ENCODE measurements around the gene SLAMF6. TPM values are rescaled to one million over a fixed set of nuclear protein-coding genes. Genes with fewer than 3 reads are reported as not detected.

The SLAMF6 gene
- total RNA-seq, 1 experiment from 2014 or later: not detected

- intact Hi-C loops (cut with micrococcal nuclease; ENCODE audit: unreplicated experiment): no loop called here
- Histone ChIP-seq H3K9me3 (ENCODE audit: control insufficient read depth, insufficient read depth, low read depth, low read length) (no peaks in the 10 kb centered on the region), H3K4me1 (ENCODE audit: control insufficient read depth, insufficient read depth, low read length) (no peaks in the 10 kb centered on the region), H3K27ac (ENCODE audit: low read length) (no peak overlapping the region), H3K27me3 (ENCODE audit: control insufficient read depth, insufficient read depth, low read length) (0 out of 2 replicates have a peak, but pooled peaks cover 2% of the 10 kb centered on the region), H3K4me3 (ENCODE audit: low read depth in 2 of 2, low read length in 2 of 2) (no peak overlapping the region), H3K36me3 (ENCODE audit: control insufficient read depth, insufficient read depth, low read length) (no peaks in the 10 kb centered on the region)
- in situ Hi-C loops (cut with HindIII; ENCODE audit: low pct_unique_long_range_greater_than_20kb, low sequenced_read_pairs): no loop called here
- no peak for TF ChIP-seq REST (IDR thresholded peaks at IDR 0.05; ENCODE audit: insufficient read depth in 1 of 2, low read depth in 2 of 2, low read length in 1 of 2)
- no peak for TF ChIP-seq TCF7L2 (IDR thresholded peaks at IDR 0.05; ENCODE audit: low read depth, low read length)
- no peak for TF ChIP-seq SIN3A (IDR thresholded peaks at IDR 0.05; ENCODE audit: borderline replicate concordance, insufficient read depth, low read depth, low read length)
- TF ChIP-seq, protein P1, sequence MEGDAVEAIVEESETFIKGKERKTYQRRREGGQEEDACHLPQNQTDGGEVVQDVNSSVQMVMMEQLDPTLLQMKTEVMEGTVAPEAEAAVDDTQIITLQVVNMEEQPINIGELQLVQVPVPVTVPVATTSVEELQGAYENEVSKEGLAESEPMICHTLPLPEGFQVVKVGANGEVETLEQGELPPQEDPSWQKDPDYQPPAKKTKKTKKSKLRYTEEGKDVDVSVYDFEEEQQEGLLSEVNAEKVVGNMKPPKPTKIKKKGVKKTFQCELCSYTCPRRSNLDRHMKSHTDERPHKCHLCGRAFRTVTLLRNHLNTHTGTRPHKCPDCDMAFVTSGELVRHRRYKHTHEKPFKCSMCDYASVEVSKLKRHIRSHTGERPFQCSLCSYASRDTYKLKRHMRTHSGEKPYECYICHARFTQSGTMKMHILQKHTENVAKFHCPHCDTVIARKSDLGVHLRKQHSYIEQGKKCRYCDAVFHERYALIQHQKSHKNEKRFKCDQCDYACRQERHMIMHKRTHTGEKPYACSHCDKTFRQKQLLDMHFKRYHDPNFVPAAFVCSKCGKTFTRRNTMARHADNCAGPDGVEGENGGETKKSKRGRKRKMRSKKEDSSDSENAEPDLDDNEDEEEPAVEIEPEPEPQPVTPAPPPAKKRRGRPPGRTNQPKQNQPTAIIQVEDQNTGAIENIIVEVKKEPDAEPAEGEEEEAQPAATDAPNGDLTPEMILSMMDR (IDR thresholded peaks at IDR 0.05): no peak
- TF ChIP-seq POLR2AphosphoS5 (IDR thresholded peaks at IDR 0.05; ENCODE audit: low read depth, low read length): no peak
- CTCF ChIA-PET: no interaction called here
- ATAC-seq: no peak
- DNase-seq (ENCODE audit: low read depth, low spot score): no peak
- POLR2A ChIA-PET: no interaction called here
- BruUV-seq (replicated peaks): no TSS peak
Observed at GRCh38 chr1:160491981-160492380, 31.1 kb downstream of the SLAMF6 start.

- Histone ChIP-seq H3K4me1 (ENCODE audit: control insufficient read depth, insufficient read depth, low read length) (no peaks in the 10 kb centered on the region), H3K36me3 (ENCODE audit: control insufficient read depth, insufficient read depth, low read length) (no peaks in the 10 kb centered on the region), H3K27me3 (ENCODE audit: control insufficient read depth, insufficient read depth, low read length) (peaks cover 2% of the 10 kb centered on the region; the same call in 1 of the 2 replicates), H3K4me3 (ENCODE audit: low read depth in 2 of 2, low read length in 2 of 2) (no peak overlapping the region), H3K27ac (ENCODE audit: low read length) (no peak overlapping the region), H3K9me3 (ENCODE audit: control insufficient read depth, insufficient read depth, low read depth, low read length) (no peaks in the 10 kb centered on the region)
- intact Hi-C loops (cut with micrococcal nuclease; ENCODE audit: unreplicated experiment): no loop called here
- DNase-seq (ENCODE audit: low read depth, low spot score): no peak
- ATAC-seq: no peak
- ChIA-PET POLR2A (no interaction called here), CTCF (no interaction called here)
- in situ Hi-C loops (cut with HindIII; ENCODE audit: low pct_unique_long_range_greater_than_20kb, low sequenced_read_pairs): no loop called here
- no peak for TF ChIP-seq SIN3A (IDR thresholded peaks at IDR 0.05; ENCODE audit: borderline replicate concordance, insufficient read depth, low read depth, low read length)
- no peak for TF ChIP-seq POLR2AphosphoS5 (IDR thresholded peaks at IDR 0.05; ENCODE audit: low read depth, low read length)
- TF ChIP-seq, protein P1 (IDR thresholded peaks at IDR 0.05): no peak
- no peak for TF ChIP-seq REST (IDR thresholded peaks at IDR 0.05; ENCODE audit: insufficient read depth in 1 of 2, low read depth in 2 of 2, low read length in 1 of 2)
- TF ChIP-seq TCF7L2 (IDR thresholded peaks at IDR 0.05; ENCODE audit: low read depth, low read length): no peak
- no TSS peak for BruUV-seq (replicated peaks)
Observed at GRCh38 chr1:160491017-160491416, 32.0 kb downstream of the SLAMF6 start.

All from Panc1 (cell line).